Glutamatergic neuron (in vitro differentiated cells): ENCODE results near the gene SLC24A3. TPM values are rescaled to one million over a fixed set of nuclear protein-coding genes. Genes with fewer than 3 reads are reported as not detected.

Experiments
- DNase-seq: peaks from one replicate; pipeline ENCODE4 v3.0.0; 2022
- H3K27ac Mint-ChIP-seq: one replicate; pipeline ENCODE4 v1.8.0; 2020; ENCODE audit warnings: mild to moderate bottlenecking, mixed read lengths, inconsistent platforms; ENCODE audit not compliant: unreplicated experiment
- H3K27me3 Mint-ChIP-seq: one replicate; pipeline ENCODE4 v1.8.0; 2020; ENCODE audit warnings: mild to moderate bottlenecking, moderate library complexity, mixed read lengths, inconsistent platforms; ENCODE audit not compliant: unreplicated experiment
- H3K36me3 Mint-ChIP-seq: one replicate; pipeline ENCODE4 v1.8.0; 2020; ENCODE audit warnings: mild to moderate bottlenecking, mixed read lengths, inconsistent platforms; ENCODE audit not compliant: unreplicated experiment
- H3K4me1 Mint-ChIP-seq: one replicate; pipeline ENCODE4 v1.8.0; 2020; ENCODE audit warnings: mild to moderate bottlenecking, low read depth, mixed read lengths, inconsistent platforms; ENCODE audit not compliant: unreplicated experiment
- H3K4me3 Mint-ChIP-seq: one replicate; pipeline ENCODE4 v1.8.0; 2020; ENCODE audit warnings: mild to moderate bottlenecking, mixed read lengths, inconsistent platforms; ENCODE audit not compliant: unreplicated experiment
- H3K9me3 Mint-ChIP-seq: one replicate; pipeline ENCODE4 v1.8.0; 2020; ENCODE audit warnings: mild to moderate bottlenecking, moderate library complexity, mixed read lengths, inconsistent platforms; ENCODE audit not compliant: unreplicated experiment
- total RNA-seq: library from RNA; stranded (reverse); fragmentation: NEBNext Ultra II Directional; extraction: Animal tissue kit (Norgen Biotek cat#: 25700); gene quantifications from one replicate; pipeline ENCODE4 v1.2.1, GENCODE V29; 2021; ENCODE audit not compliant: unreplicated experiment
- TF ChIP-seq, protein P1 (sequence below): fragments of 200-600 bp; sonication (generic); IDR thresholded peaks from one replicate; pipeline ENCODE4 v1.5.0; 2021; ENCODE audit not compliant: partially characterized antibody, unreplicated experiment

SLC24A3 gene
- total RNA-seq, 1 donor from 2014 or later: 9.7 TPM

- no peak for DNase-seq
- H3K27me3 Mint-ChIP-seq: peaks cover 2% of the 10 kb centered on the region
- TF ChIP-seq, protein P1, sequence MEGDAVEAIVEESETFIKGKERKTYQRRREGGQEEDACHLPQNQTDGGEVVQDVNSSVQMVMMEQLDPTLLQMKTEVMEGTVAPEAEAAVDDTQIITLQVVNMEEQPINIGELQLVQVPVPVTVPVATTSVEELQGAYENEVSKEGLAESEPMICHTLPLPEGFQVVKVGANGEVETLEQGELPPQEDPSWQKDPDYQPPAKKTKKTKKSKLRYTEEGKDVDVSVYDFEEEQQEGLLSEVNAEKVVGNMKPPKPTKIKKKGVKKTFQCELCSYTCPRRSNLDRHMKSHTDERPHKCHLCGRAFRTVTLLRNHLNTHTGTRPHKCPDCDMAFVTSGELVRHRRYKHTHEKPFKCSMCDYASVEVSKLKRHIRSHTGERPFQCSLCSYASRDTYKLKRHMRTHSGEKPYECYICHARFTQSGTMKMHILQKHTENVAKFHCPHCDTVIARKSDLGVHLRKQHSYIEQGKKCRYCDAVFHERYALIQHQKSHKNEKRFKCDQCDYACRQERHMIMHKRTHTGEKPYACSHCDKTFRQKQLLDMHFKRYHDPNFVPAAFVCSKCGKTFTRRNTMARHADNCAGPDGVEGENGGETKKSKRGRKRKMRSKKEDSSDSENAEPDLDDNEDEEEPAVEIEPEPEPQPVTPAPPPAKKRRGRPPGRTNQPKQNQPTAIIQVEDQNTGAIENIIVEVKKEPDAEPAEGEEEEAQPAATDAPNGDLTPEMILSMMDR: no peak
Observed at GRCh38 chr20:19396460-19397081, 184.1 kb downstream of the SLC24A3 start.

DNA sequence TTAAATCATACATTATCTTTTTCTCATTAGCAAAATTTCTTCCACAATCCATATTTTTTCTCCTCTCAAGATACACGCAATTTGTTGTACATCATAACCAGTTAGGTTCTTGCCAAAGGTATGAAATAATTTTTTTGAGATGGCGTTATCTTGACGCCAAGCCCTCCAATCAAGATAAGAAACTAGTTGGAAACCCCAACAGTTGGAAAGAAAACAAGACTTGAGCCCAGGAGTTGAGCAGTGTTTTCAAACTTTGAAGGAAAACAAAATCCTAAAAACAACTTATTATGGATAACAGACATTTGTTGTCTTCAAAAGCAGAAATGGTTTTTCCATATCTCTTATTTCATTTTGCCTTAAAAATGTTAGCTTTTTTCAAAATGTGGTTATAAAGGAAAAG, 184.8 kb downstream of the SLC24A3 start:
- H3K4me1 Mint-ChIP-seq: no peaks in the 10 kb centered on the region
- H3K4me3 Mint-ChIP-seq: no peak overlapping the region
- peaks cover 13% of the 10 kb centered on the region for H3K36me3 Mint-ChIP-seq
- H3K27me3 Mint-ChIP-seq: peaks cover 2% of the 10 kb centered on the region
- H3K27ac Mint-ChIP-seq: no peak overlapping the region
- peaks cover 4% of the 10 kb centered on the region for H3K9me3 Mint-ChIP-seq
- TF ChIP-seq, protein P1: no peak
- no peak for DNase-seq

More at GRCh38 chr20:19396460-19397081, 184.1 kb downstream of the SLC24A3 start:
- Mint-ChIP-seq H3K36me3 (peaks cover 13% of the 10 kb centered on the region), H3K4me3 (no peak overlapping the region), H3K9me3 (peaks cover 4% of the 10 kb centered on the region), H3K27ac (no peak overlapping the region), H3K4me1 (peaks cover 1% of the 10 kb centered on the region)

DNA sequence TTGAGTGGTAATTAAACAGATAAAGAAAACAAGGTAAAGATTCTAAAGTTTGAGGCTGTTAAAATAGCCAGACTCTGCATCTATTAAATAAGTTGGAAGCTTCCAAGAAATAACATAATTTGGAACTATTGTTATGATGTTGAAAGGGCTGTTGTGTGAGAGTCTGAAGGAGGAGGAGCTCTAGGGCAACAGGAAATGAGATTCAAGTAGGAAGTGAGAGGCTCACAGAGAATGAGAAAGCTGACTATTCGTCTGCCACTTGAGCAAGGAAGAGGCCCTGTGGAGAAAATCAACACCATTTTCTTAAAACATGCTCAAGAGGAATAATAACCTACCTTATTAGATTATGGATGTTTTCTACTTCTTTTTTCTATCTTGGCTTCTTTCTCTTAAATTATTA, 185.2 kb downstream of the SLC24A3 start:
- peaks cover 13% of the 10 kb centered on the region for H3K36me3 Mint-ChIP-seq
- no peak overlapping the region for H3K27ac Mint-ChIP-seq
- no peak overlapping the region for H3K4me3 Mint-ChIP-seq
- DNase-seq: no peak
- peaks cover 2% of the 10 kb centered on the region for H3K27me3 Mint-ChIP-seq
- H3K4me1 Mint-ChIP-seq: no peaks in the 10 kb centered on the region
- TF ChIP-seq, protein P1: no peak
- H3K9me3 Mint-ChIP-seq: peaks cover 4% of the 10 kb centered on the region

- DNase-seq: no peak
- no peak overlapping the region for H3K27ac Mint-ChIP-seq
- H3K4me3 Mint-ChIP-seq: no peak overlapping the region
- peaks cover 13% of the 10 kb centered on the region for H3K36me3 Mint-ChIP-seq
- H3K4me1 Mint-ChIP-seq: no peaks in the 10 kb centered on the region
- peaks cover 1% of the 10 kb centered on the region for H3K9me3 Mint-ChIP-seq
- no peaks in the 10 kb centered on the region for H3K27me3 Mint-ChIP-seq
- TF ChIP-seq, protein P1: no peak
Observed at GRCh38 chr20:19401096-19401495, 188.7 kb downstream of the SLC24A3 start.

DNA sequence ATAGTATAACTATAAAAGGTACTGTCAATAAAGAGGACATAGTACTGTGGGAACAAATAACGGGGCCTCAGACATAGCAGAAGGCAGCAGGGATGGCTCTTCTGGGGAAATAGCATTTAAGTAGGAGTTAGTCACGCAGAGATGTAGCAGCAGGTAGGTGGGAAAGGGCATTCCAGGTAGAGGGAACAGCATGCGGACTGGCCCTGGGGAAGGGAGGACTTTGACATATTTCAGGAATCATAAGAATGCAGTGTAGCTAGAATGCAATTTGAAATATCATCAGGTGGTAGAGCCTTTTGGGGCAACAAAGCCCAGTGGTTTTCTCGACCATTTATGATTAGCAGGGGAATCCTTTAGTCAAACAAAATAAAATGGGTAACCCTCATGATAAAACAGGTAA, 191.1 kb downstream of the SLC24A3 start:
- H3K4me1 Mint-ChIP-seq: no peaks in the 10 kb centered on the region
- TF ChIP-seq, protein P1: no peak
- peaks cover 1% of the 10 kb centered on the region for H3K9me3 Mint-ChIP-seq
- H3K4me3 Mint-ChIP-seq: no peak overlapping the region
- H3K27me3 Mint-ChIP-seq: no peaks in the 10 kb centered on the region
- peaks cover 13% of the 10 kb centered on the region for H3K36me3 Mint-ChIP-seq
- no peak overlapping the region for H3K27ac Mint-ChIP-seq
- no peak for DNase-seq
